Prostate gland (tissue), 2 donors: Measurements from ENCODE around the gene PYGO1. TPM values are rescaled to one million over a fixed set of nuclear protein-coding genes. Genes with fewer than 3 reads are reported as not detected.

Source experiments
- DNase-seq: peaks from one replicate; pipeline ENCODE4 v3.0.0-alpha.2; 2019; ENCODE audit warnings: low spot score
- H3K27ac ChIP-seq, 2 donors: fragments of 200-600 bp; sonication (generic); 2 replicates each; pipeline ENCODE4 v1.5.1; 2017 to 2019
- H3K27me3 ChIP-seq: fragments of 200-600 bp; sonication (generic); replicated peaks from 2 replicates; pipeline ENCODE4 v1.5.1; 2019; ENCODE audit not compliant: insufficient read depth
- H3K36me3 ChIP-seq, 2 donors: fragments of 200-600 bp; sonication (generic); 1 replicate in 1 of 2; 2 replicates in 1 of 2; pipeline versions ENCODE4 v1.5.1 to v1.8.1; 2017 to 2019
- H3K4me1 ChIP-seq: fragments of 200-600 bp; sonication (generic); replicated peaks from 2 replicates; pipeline ENCODE4 v1.5.1; 2019
- H3K4me3 ChIP-seq, 2 donors: fragments of 200-600 bp; sonication (generic); 2 replicates each; pipeline ENCODE4 v1.5.1; 2017 to 2019
- H3K9me3 ChIP-seq: fragments of 200-600 bp; sonication (generic); 2 replicates; pipeline ENCODE4 v1.5.1; 2017
- CTCF ChIP-seq, 4 experiments: fragments of 200-600 bp in 2 of 4; fragments of 450-650 bp in 2 of 4; sonication (generic) in 2 of 4; IDR thresholded peaks; 1 replicate in 3 of 4; 2 replicates in 1 of 4; pipeline ENCODE4 v1.5.1; 2016 to 2019; ENCODE audit warnings: antibody characterized with exemption in 4 of 4, mild to moderate bottlenecking in 2 of 4, moderate library complexity in 2 of 4
- POLR2A ChIP-seq: fragments of 450-650 bp; IDR thresholded peaks from one replicate; pipeline ENCODE4 v1.6.1; 2016; ENCODE audit warnings: antibody characterized with exemption, mild to moderate bottlenecking
- POLR2AphosphoS5 ChIP-seq: sonication (generic); formaldehyde crosslinking; IDR thresholded peaks from one replicate; pipeline ENCODE4 v1.6.1; 2017; ENCODE audit warnings: antibody characterized with exemption
- WGBS: methylation state at CpG from one replicate; pipeline ENCODE4 v1.1.5; 2018; 5-methylcytosine and 5-hydroxymethylcytosine counted together
- intact Hi-C: fragments of 100-400 bp; cut with DNase I; formaldehyde crosslinking; loops from one replicate; pipeline ENCODE4 v1.14.2; 2022
- total RNA-seq, 2 donors: library from RNA; depleted of rRNA; stranded (reverse); fragments of >200 nt; gene quantifications; one replicate each; pipeline ENCODE4 v1.1.0, GENCODE V29; 2016

Gene PYGO1
- total RNA-seq, 2 donors from 2014 or later, result 7.2 to 12.3 TPM

- no peaks in the 10 kb centered on the region for H3K9me3 ChIP-seq
- intact Hi-C loops, result no loop called here
- H3K27me3 ChIP-seq, result no peaks in the 10 kb centered on the region
- no peak for DNase-seq
- H3K27ac ChIP-seq, result no peak overlapping the region
- H3K4me1 ChIP-seq, result no peaks in the 10 kb centered on the region
- H3K4me3 ChIP-seq, result no peak overlapping the region
- no peak for TF ChIP-seq CTCF (IDR thresholded peaks at IDR 0.05)
- TF ChIP-seq POLR2AphosphoS5, result no peak
- TF ChIP-seq POLR2A, result no peak
- WGBS, result 65% methylated on average over 2 of the region's 2 CpGs
- H3K36me3 ChIP-seq, result no peaks in the 10 kb centered on the region
These were observed 35.2 kb downstream of the PYGO1 start for GRCh38 chr15:55552926-55553325.

DNA sequence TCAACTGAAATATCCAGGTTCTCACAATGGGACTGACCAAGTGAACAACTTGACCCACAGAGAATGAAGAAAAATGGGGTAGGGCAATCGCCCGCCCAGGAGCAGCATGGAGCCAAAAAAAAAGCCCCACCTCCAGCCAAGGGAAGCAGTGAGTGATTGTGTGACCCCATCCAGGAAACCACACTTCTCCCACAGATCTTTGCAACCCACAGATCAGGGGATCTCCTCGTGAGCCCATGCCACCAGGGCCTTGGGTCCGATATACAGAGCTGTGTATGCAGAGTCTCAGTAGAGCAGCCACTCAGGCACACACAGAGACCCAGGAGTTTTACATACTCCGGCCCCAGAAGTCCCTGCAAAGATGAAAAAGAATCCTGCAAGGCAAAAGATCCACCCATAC, 35.7 kb downstream of the PYGO1 start:
- WGBS, result 78% methylated on average over 5 of the region's 5 CpGs
- Histone ChIP-seq H3K4me3 (no peak overlapping the region), H3K4me1 (no peaks in the 10 kb centered on the region), H3K36me3 (no peaks in the 10 kb centered on the region), H3K27ac (no peak overlapping the region), H3K9me3 (no peaks in the 10 kb centered on the region), H3K27me3 (no peaks in the 10 kb centered on the region)
- no peak for DNase-seq
- TF ChIP-seq POLR2AphosphoS5, result no peak
- no peak for TF ChIP-seq CTCF (IDR thresholded peaks at IDR 0.05)
- no peak for TF ChIP-seq POLR2A
- intact Hi-C loops, result no loop called here

GRCh38 chr15:55549305-55549704, 38.8 kb downstream of the PYGO1 start:
- Histone ChIP-seq H3K4me3 (no peak overlapping the region), H3K4me1 (no peaks in the 10 kb centered on the region), H3K27me3 (no peaks in the 10 kb centered on the region), H3K9me3 (no peaks in the 10 kb centered on the region), H3K36me3 (no peaks in the 10 kb centered on the region), H3K27ac (no peak overlapping the region)
- intact Hi-C loops, result no loop called here
- DNase-seq, result no peak
- 95% methylated on average over 1 of the region's 1 CpG for WGBS
- TF ChIP-seq POLR2AphosphoS5 (no peak), CTCF (IDR thresholded peaks at IDR 0.05) (no peak), POLR2A (no peak)

- Histone ChIP-seq H3K27ac (no peak overlapping the region), H3K4me3 (no peak overlapping the region), H3K27me3 (no peaks in the 10 kb centered on the region), H3K36me3 (no peaks in the 10 kb centered on the region), H3K9me3 (no peaks in the 10 kb centered on the region), H3K4me1 (no peaks in the 10 kb centered on the region)
- intact Hi-C loops, result no loop called here
- 84% methylated on average over 5 of the region's 5 CpGs for WGBS
- DNase-seq, result no peak
- no peak for TF ChIP-seq CTCF (IDR thresholded peaks at IDR 0.05)
- no peak for TF ChIP-seq POLR2AphosphoS5
These were observed 41.4 kb downstream of the PYGO1 start for GRCh38 chr15:55546718-55547117.

- intact Hi-C loops, result no loop called here
- Histone ChIP-seq H3K9me3 (no peaks in the 10 kb centered on the region), H3K4me1 (no peaks in the 10 kb centered on the region), H3K4me3 (no peak overlapping the region), H3K27me3 (no peaks in the 10 kb centered on the region), H3K27ac (no peak overlapping the region), H3K36me3 (no peaks in the 10 kb centered on the region)
- TF ChIP-seq CTCF (IDR thresholded peaks at IDR 0.05), result no peak
- no peak for TF ChIP-seq POLR2A
- no peak for TF ChIP-seq POLR2AphosphoS5
- WGBS, result 82% methylated on average over 6 of the region's 6 CpGs
- DNase-seq, result no peak
These were observed 52.7 kb downstream of the PYGO1 start for GRCh38 chr15:55535436-55535835.
